Neural cell (in vitro differentiated cells): ENCODE measurements around the gene DFFA. TPM values are rescaled to one million over a fixed set of nuclear protein-coding genes. Genes with fewer than 3 reads are reported as not detected.

Source experiments
- H2AFZ ChIP-seq: fragments of 200-600, 300-800 bp; sonication (generic), shearing (Covaris generic); 2 replicates; pipeline ENCODE4 v1.6.0; 2014; ENCODE audit warnings: low read depth, mild to moderate bottlenecking, antibody characterized with exemption, low read length, moderate library complexity
- H3F3A ChIP-seq: fragments of 200-600 bp; shearing (Covaris generic); 2 replicates; pipeline ENCODE4 v1.6.1; 2016; ENCODE audit warnings: mild to moderate bottlenecking, moderate library complexity, mixed read lengths, antibody characterized with exemption, low read length; ENCODE audit not compliant: insufficient read depth, poor library complexity, severe bottlenecking
- H3K27ac ChIP-seq: fragments of 200-600, 300-800 bp; sonication (generic), shearing (Covaris generic); 2 replicates; pipeline ENCODE4 v1.5.1; 2014; ENCODE audit warnings: mild to moderate bottlenecking, low read length, moderate library complexity
- H3K27me3 ChIP-seq: fragments of 300-800, 200-600 bp; sonication (generic), shearing (Covaris generic); 2 replicates; pipeline ENCODE4 v1.6.0; 2014; ENCODE audit warnings: mild to moderate bottlenecking, low read depth, low read length, moderate library complexity; ENCODE audit not compliant: insufficient read depth
- H3K36me3 ChIP-seq: fragments of 300-800, 200-600 bp; sonication (generic), shearing (Covaris generic); 2 replicates; pipeline ENCODE4 v1.5.1; 2014; ENCODE audit warnings: mild to moderate bottlenecking, antibody characterized with exemption, low read length, moderate library complexity; ENCODE audit not compliant: insufficient read depth
- H3K4me2 ChIP-seq: fragments of 300-800, 200-600 bp; sonication (generic), shearing (Covaris generic); 2 replicates; pipeline ENCODE4 v1.6.0; 2014; ENCODE audit warnings: mild to moderate bottlenecking, low read length
- H3K4me3 ChIP-seq: fragments of 300-800, 200-600 bp; sonication (generic), shearing (Covaris generic); 2 replicates; pipeline ENCODE4 v1.5.1; 2014; ENCODE audit warnings: mild to moderate bottlenecking, low read length, moderate library complexity
- H3K79me2 ChIP-seq: fragments of 200-600 bp; shearing (Covaris generic); replicated peaks from 2 replicates; pipeline ENCODE4 v1.6.0; 2014; ENCODE audit warnings: mild to moderate bottlenecking, low read length, moderate library complexity; ENCODE audit not compliant: insufficient read depth
- H3K9ac ChIP-seq: fragments of 300-800, 200-600 bp; sonication (generic), shearing (Covaris generic); 2 replicates; pipeline ENCODE4 v1.6.1; 2016; ENCODE audit warnings: mild to moderate bottlenecking, low read length, mixed read lengths
- H3K9me2 ChIP-seq: fragments of 200-600 bp; shearing (Covaris generic); 2 replicates; pipeline ENCODE4 v1.6.1; 2016; ENCODE audit warnings: mild to moderate bottlenecking, low read length, mixed read lengths; ENCODE audit not compliant: insufficient read depth
- H3K9me3 ChIP-seq: fragments of 200-600, 300-800 bp; sonication (generic), shearing (Covaris generic); 2 replicates; pipeline ENCODE4 v1.6.1; 2016; ENCODE audit warnings: mild to moderate bottlenecking, mixed run types, low read length, moderate library complexity, mixed read lengths
- H4K20me1 ChIP-seq: fragments of 200-600 bp; shearing (Covaris generic); 2 replicates; pipeline ENCODE4 v1.6.1; 2016; ENCODE audit warnings: mild to moderate bottlenecking, mixed run types; ENCODE audit not compliant: insufficient read depth
- EP300 ChIP-seq: fragments of 450-650 bp; conservative IDR thresholded peaks from 2 replicates; pipeline ENCODE4 v1.6.1; 2014; ENCODE audit warnings: antibody characterized with exemption, mild to moderate bottlenecking, moderate library complexity; ENCODE audit not compliant: poor library complexity, severe bottlenecking
- EZH2 ChIP-seq: fragments of 200-600, 300-800 bp; shearing (Covaris generic), sonication (generic); IDR thresholded peaks from 2 replicates; pipeline ENCODE4 v1.6.1; 2014; ENCODE audit warnings: antibody characterized with exemption, low read length, borderline replicate concordance, mild to moderate bottlenecking; ENCODE audit not compliant: insufficient read depth, poor library complexity, severe bottlenecking
- MXI1 ChIP-seq: fragments of 450-650 bp; conservative IDR thresholded peaks from 2 replicates; pipeline ENCODE4 v1.6.1; 2014; ENCODE audit warnings: antibody characterized with exemption, mild to moderate bottlenecking; ENCODE audit not compliant: poor library complexity, severe bottlenecking
- POLR2AphosphoS5 ChIP-seq: IDR thresholded peaks from 2 replicates; pipeline ENCODE4 v1.6.1; 2012
- RAD21 ChIP-seq: fragments of 450-650 bp; conservative IDR thresholded peaks from 2 replicates; pipeline ENCODE4 v1.6.1; 2014; ENCODE audit warnings: antibody characterized with exemption, mild to moderate bottlenecking, moderate library complexity
- REST ChIP-seq: IDR thresholded peaks from 2 replicates; pipeline ENCODE4 v1.6.1; 2012; ENCODE audit warnings: borderline replicate concordance
- SMC3 ChIP-seq: fragments of 450-650 bp; conservative IDR thresholded peaks from 2 replicates; pipeline ENCODE4 v1.6.1; 2014; ENCODE audit warnings: antibody characterized with exemption, mild to moderate bottlenecking, moderate library complexity; ENCODE audit not compliant: poor library complexity
- TAF1 ChIP-seq: IDR thresholded peaks from 2 replicates; pipeline ENCODE4 v1.6.1; 2012; ENCODE audit warnings: low read depth
- polyA plus RNA-seq: library from polyadenylated mRNA; depleted of rRNA; stranded (reverse); fragments of >200 nt; gene quantifications from 2 replicates; pipeline ENCODE4 v1.2.3, GENCODE V29; 2014
- TF ChIP-seq, protein P1 (sequence below): fragments of 450-650 bp; IDR thresholded peaks from 2 replicates; pipeline ENCODE4 v1.5.1; 2014; ENCODE audit warnings: antibody characterized with exemption, mild to moderate bottlenecking, moderate library complexity; ENCODE audit not compliant: poor library complexity, severe bottlenecking

Gene DFFA
- polyA plus RNA-seq, 1 donor from 2014 or later = 32.7 TPM

DNA sequence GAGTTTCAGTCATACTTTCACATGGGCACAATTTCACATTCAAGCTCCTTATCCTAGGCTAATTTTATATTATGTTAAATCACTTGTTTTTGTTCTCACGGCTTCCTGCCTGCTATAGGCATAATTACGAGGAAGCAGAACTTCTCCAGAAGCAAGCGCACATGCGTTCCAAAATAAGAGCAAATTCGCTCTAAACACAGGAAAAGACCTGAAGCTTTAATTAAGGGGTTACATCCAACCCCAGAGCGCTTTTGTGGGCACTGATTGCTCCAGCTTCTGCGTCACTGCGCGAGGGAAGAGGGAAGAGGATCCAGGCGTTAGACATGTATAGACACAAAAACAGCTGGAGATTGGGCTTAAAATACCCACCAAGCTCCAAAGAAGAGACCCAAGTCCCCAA is 22.6 kb downstream of the DFFA start, which contains the start of gene CORT:
TSS of gene CORT (plus strand) at position 281 of the 400 bp plus-strand sequence. CDS start 193 bp downstream, outside the sequence.
- no peaks in the 10 kb centered on the region for H3F3A ChIP-seq
- H3K4me2 ChIP-seq = no peak within 1 kb of the TSS
- H3K9me2 ChIP-seq = no peaks in the 10 kb centered on the region
- no peak within 1 kb of the TSS for H3K27ac ChIP-seq
- H3K79me2 ChIP-seq = no peaks in the 10 kb centered on the region
- H3K4me3 ChIP-seq = no peak within 1 kb of the TSS
- TF ChIP-seq RAD21 (no peak), POLR2AphosphoS5 (no peak), SMC3 (no peak), EZH2 (no peak), MXI1 (no peak), TAF1 (no peak), REST (no peak), EP300 (no peak)
- TF ChIP-seq, protein P1, sequence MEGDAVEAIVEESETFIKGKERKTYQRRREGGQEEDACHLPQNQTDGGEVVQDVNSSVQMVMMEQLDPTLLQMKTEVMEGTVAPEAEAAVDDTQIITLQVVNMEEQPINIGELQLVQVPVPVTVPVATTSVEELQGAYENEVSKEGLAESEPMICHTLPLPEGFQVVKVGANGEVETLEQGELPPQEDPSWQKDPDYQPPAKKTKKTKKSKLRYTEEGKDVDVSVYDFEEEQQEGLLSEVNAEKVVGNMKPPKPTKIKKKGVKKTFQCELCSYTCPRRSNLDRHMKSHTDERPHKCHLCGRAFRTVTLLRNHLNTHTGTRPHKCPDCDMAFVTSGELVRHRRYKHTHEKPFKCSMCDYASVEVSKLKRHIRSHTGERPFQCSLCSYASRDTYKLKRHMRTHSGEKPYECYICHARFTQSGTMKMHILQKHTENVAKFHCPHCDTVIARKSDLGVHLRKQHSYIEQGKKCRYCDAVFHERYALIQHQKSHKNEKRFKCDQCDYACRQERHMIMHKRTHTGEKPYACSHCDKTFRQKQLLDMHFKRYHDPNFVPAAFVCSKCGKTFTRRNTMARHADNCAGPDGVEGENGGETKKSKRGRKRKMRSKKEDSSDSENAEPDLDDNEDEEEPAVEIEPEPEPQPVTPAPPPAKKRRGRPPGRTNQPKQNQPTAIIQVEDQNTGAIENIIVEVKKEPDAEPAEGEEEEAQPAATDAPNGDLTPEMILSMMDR = no peak
- no peak within 1 kb of the TSS for H2AFZ ChIP-seq
- no peaks in the 10 kb centered on the region for H3K9me3 ChIP-seq
- no peaks in the 10 kb centered on the region for H3K36me3 ChIP-seq
- no peaks in the 10 kb centered on the region for H4K20me1 ChIP-seq
- H3K9ac ChIP-seq = no peak within 1 kb of the TSS
- no peaks in the 10 kb centered on the region for H3K27me3 ChIP-seq

DNA sequence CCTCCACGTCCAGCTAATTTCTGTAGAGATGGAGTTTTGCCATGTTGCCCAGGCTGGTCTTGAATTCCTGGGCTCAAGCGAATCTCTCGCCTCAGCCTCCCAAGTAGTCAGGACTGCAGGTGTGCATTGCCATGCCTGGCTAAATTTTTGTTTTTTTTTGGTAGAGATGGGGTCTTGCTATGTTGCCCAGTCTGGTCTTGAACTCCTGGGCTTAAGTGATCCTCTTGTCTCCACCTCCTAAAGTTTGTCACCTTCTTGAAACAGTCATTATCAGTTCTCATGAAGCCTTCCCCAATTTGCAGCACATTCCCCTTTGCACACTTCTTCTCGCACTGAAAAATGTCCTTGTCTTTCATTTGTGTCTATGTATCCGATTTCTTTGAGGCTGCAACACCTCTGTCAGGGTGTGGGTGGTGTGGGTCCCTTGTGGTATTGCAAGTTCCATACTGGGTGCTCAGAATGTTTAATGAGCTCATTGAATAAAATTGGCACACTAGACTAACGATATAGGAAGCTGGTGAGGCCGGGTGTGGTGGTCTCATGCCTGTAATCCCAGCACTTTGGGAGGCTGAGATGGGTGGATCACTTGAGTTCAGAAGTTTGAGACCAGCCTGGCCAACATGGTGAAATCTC is 25.4 kb downstream of the DFFA start:
- H3K4me3 ChIP-seq = no peak overlapping the region
- H3K27ac ChIP-seq = no peak overlapping the region
- no peak overlapping the region for H2AFZ ChIP-seq
- no peaks in the 10 kb centered on the region for H3K9me2 ChIP-seq
- no peaks in the 10 kb centered on the region for H3K27me3 ChIP-seq
- H3F3A ChIP-seq = no peaks in the 10 kb centered on the region
- no peaks in the 10 kb centered on the region for H3K9me3 ChIP-seq
- H3K9ac ChIP-seq = no peak overlapping the region
- no peaks in the 10 kb centered on the region for H3K36me3 ChIP-seq
- no peak for TF ChIP-seq REST
- TF ChIP-seq RAD21 = no peak
- no peaks in the 10 kb centered on the region for H4K20me1 ChIP-seq
- H3K79me2 ChIP-seq = no peaks in the 10 kb centered on the region
- no peak overlapping the region for H3K4me2 ChIP-seq
